Adrenal gland (tissue), 12 donors: Measurements from ENCODE around the gene SYT13. TPM values are rescaled to one million over a fixed set of nuclear protein-coding genes. Genes with fewer than 3 reads are reported as not detected.

Experiments used
- DNase-seq, 7 donors: peaks; one replicate each; pipeline ENCODE4 v3.0.0-alpha.2; 2019 to 2020
- H3K27ac ChIP-seq, 5 donors: fragments of 200-600 bp; sonication (generic) in 4 of 5; 1 replicate in 3 of 5; 2 replicates in 2 of 5; pipeline versions ENCODE4 v1.5.1 to v1.8.0; 2016 to 2020; ENCODE audit warnings: mild to moderate bottlenecking in 1 of 5
- H3K27me3 ChIP-seq: fragments of 200-600 bp; 2 replicates; pipeline ENCODE4 v1.8.0; 2021
- H3K36me3 ChIP-seq, 2 donors: fragments of 200-600 bp; replicated peaks in 1 of 2; 1 replicate in 1 of 2; 2 replicates in 1 of 2; pipeline versions ENCODE4 v1.5.1 to v1.8.0; 2018 to 2022
- H3K4me1 ChIP-seq, 2 donors: fragments of 200-600 bp; replicated peaks in 1 of 2; 1 replicate in 1 of 2; 2 replicates in 1 of 2; pipeline versions ENCODE4 v1.5.1 to v1.8.0; 2018 to 2021
- H3K4me3 ChIP-seq, 4 donors: fragments of 200-600 bp; sonication (generic) in 3 of 4; one replicate each; pipeline ENCODE4 v1.5.1; 2016 to 2018
- H3K9me3 ChIP-seq, 3 donors: fragments of 200-600 bp; sonication (generic) in 1 of 3; replicated peaks in 1 of 3; 1 replicate in 2 of 3; 2 replicates in 1 of 3; pipeline versions ENCODE4 v1.5.1 to v1.8.0; 2016 to 2021
- POLR2A ChIP-seq, 2 donors: fragments of 450-650 bp; IDR thresholded peaks; one replicate each; pipeline ENCODE4 v1.6.1; 2017; ENCODE audit warnings: antibody characterized with exemption in 2 of 2, mild to moderate bottlenecking in 2 of 2, moderate library complexity in 1 of 2
- WGBS, 4 donors: extraction: QIAGEN DNeasy Blood & Tissue Kit in 2 of 4; methylation state at CpG; one replicate each; pipeline versions ENCODE4 v1.1.5 to v1.1.7; 2013 to 2017; 5-methylcytosine and 5-hydroxymethylcytosine counted together
- intact Hi-C, 2 donors: fragments of 100-400 bp; cut with DNase I; formaldehyde crosslinking; loops; one replicate each; pipeline versions ENCODE4 v1.14.1 to v1.15.0; 2022 to 2023
- polyA plus RNA-seq, 3 donors: library from polyadenylated mRNA; stranded (reverse); fragments of 200-250 nt in 2 of 3; fragments of 350-450 nt in 1 of 3; fragmentation: Illumina TruSeq in 1 of 3; extraction: RNeasy Lipid Tissue Mini Kit (QIAGEN cat#74804) in 1 of 3; gene quantifications; one replicate each; pipeline ENCODE4 v1.2.3, GENCODE V29; 2013 to 2014
- total RNA-seq, 9 donors: library from RNA; depleted of rRNA in 4 of 9; stranded (reverse); fragments of >200 nt in 4 of 9; fragments of 120-200 nt in 1 of 9; fragmentation: NEBNext Ultra II Directional in 1 of 9; extraction: Animal tissue kit (Norgen Biotek cat#: 25700) in 1 of 9; gene quantifications; one replicate each; pipeline versions ENCODE4 v1.1.0 to v1.2.4, GENCODE V29; 2013 to 2023
- TF ChIP-seq, protein P1 (sequence below), 6 experiments: fragments of 450-650 bp in 4 of 6; fragments of 200-600 bp in 2 of 6; sonication (generic) in 1 of 6; IDR thresholded peaks; 1 replicate in 5 of 6; 2 replicates in 1 of 6; pipeline versions ENCODE4 v1.5.1 to v1.8.0; 2016 to 2021; ENCODE audit warnings: antibody characterized with exemption in 6 of 6, mild to moderate bottlenecking in 2 of 6, moderate library complexity in 1 of 6
- donor health status: healthy with polysubstance abuse.
- donor health status: Bipolar disorder and iron deficiency.
- donor health status: DM: yes; HTN: yes; CAD: no.
- donor health status: DM: no; HTN: no; CAD: no.
- donor health status: DM: no; HTN: no; CAD: no.
- donor health status: DM: yes; HTN: yes; CAD: no.

The SYT13 gene
- total and polyA plus RNA-seq, 12 donors = 0.50 to 6.6 (median 2.7) TPM; not detected in 4

DNA sequence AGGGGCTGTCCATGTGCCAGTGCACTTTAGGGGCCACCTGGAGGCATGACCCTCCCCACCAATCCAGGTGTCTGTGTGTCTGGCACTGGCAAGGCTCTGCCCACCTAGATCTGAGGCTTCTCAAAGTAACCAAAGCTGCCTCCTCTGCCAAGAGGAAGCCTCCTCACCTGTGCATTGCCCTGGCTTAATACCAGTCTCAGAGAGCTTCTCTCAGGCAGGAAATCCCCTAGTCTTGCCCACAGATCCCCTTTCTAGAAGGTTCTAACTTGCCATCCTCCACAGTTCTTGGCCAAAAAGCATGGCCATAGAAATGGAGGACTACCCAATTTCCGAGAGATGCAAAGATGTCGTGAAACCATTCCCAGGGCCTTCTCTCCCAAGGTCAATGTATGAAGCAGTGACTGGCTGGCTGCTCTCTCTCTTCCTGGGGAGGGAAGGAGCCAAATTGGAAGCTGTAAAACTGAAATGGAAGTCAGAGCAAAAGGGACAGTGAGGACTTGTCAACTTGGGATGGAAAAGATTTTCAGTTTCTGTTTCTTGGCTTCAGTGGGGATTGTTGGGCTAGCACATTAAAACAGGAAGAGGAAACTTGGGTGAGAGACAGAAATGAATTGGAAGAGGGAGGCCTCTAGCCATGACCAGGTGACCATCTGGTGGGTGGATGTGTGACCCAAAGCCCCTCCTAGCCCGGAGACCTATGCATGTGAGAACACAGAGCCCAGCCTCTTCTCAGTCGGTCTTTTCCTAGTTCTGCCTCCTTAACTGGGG, 70.9 kb downstream of the SYT13 start:
- H3K27ac ChIP-seq = peak overlapping the region in 1 of 5 donors; percentile 6
- H3K27me3 ChIP-seq = no peaks in the 10 kb centered on the region
- no peaks in the 10 kb centered on the region for H3K9me3 ChIP-seq
- H3K4me1 ChIP-seq = peaks cover 0 to 8% of the 10 kb centered on the region in 2 donors
- DNase-seq = no peak
- no peak overlapping the region for H3K4me3 ChIP-seq
- TF ChIP-seq POLR2A (IDR thresholded peaks at IDR 0.05) = no peak
- TF ChIP-seq, protein P1, sequence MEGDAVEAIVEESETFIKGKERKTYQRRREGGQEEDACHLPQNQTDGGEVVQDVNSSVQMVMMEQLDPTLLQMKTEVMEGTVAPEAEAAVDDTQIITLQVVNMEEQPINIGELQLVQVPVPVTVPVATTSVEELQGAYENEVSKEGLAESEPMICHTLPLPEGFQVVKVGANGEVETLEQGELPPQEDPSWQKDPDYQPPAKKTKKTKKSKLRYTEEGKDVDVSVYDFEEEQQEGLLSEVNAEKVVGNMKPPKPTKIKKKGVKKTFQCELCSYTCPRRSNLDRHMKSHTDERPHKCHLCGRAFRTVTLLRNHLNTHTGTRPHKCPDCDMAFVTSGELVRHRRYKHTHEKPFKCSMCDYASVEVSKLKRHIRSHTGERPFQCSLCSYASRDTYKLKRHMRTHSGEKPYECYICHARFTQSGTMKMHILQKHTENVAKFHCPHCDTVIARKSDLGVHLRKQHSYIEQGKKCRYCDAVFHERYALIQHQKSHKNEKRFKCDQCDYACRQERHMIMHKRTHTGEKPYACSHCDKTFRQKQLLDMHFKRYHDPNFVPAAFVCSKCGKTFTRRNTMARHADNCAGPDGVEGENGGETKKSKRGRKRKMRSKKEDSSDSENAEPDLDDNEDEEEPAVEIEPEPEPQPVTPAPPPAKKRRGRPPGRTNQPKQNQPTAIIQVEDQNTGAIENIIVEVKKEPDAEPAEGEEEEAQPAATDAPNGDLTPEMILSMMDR (IDR thresholded peaks at IDR 0.05) = no peak
- H3K36me3 ChIP-seq = peaks cover 0 to 14% of the 10 kb centered on the region in 2 donors
- intact Hi-C loops = no loop called here
- 74 to 78% (median 78%) methylated on average over 4 of the region's 4 CpGs for WGBS, 4 donors

DNA sequence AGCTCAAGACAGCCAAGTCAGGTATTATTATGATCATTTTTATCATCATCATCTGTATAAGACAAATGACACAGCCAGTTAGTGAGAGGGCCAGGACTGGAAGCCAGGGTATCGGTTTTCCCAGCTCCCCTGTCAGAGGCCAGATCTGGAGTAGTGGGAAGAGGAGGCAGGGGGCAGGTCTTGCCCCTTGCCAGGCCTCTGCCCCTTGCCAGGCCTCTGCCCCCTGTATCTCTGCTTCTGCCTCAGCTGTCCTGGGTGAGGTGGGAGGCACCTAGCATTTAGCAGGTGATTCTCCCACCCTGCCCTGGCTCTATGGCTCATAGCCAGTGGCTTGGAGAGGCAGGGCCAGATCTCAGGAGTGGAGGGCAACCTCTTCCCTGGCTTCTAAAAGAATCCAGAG, 72.4 kb downstream of the SYT13 start:
- no peak for DNase-seq
- peaks cover 0 to 11% of the 10 kb centered on the region in 2 donors for H3K4me1 ChIP-seq
- intact Hi-C loops = no loop called here
- H3K4me3 ChIP-seq = no peak overlapping the region
- 86 to 100% (median 92%) methylated on average over 1 of the region's 1 CpG for WGBS, 4 donors
- peaks cover 0 to 14% of the 10 kb centered on the region in 2 donors for H3K36me3 ChIP-seq
- H3K9me3 ChIP-seq = no peaks in the 10 kb centered on the region
- no peak overlapping the region for H3K27ac ChIP-seq
- no peaks in the 10 kb centered on the region for H3K27me3 ChIP-seq
- TF ChIP-seq, protein P1 (IDR thresholded peaks at IDR 0.05) = no peak
- TF ChIP-seq POLR2A (IDR thresholded peaks at IDR 0.05) = no peak

DNA sequence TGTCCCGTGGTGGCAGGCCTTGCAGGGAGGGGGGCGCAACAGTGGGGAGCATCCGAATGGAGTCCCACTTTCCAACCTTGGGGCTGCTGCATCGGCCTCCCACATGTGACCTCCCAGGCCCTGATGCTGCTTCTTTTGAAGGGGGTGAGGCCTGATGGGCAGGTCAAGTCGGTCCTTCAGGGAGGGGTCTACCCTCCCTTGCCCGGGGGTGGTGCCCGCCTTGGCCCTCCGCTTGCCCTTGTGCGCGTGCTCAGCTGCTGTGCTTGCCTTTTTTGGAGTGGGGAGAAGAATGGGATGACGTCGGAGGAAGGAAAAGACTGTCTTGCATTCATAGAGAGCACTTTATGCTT, 72.8 kb downstream of the SYT13 start:
- WGBS, 4 donors = 89 to 93% (median 91%) methylated on average over 5 to 12 of the region's 12 CpGs
- H3K4me3 ChIP-seq = no peak overlapping the region
- intact Hi-C loops = no loop called here
- no peak for TF ChIP-seq POLR2A (IDR thresholded peaks at IDR 0.05)
- TF ChIP-seq, protein P1 (IDR thresholded peaks at IDR 0.05) = no peak
- H3K9me3 ChIP-seq = no peaks in the 10 kb centered on the region
- peaks cover 0 to 14% of the 10 kb centered on the region in 2 donors for H3K36me3 ChIP-seq
- peaks cover 0 to 11% of the 10 kb centered on the region in 2 donors for H3K4me1 ChIP-seq
- no peak for DNase-seq
- no peaks in the 10 kb centered on the region for H3K27me3 ChIP-seq
- no peak overlapping the region for H3K27ac ChIP-seq

DNA sequence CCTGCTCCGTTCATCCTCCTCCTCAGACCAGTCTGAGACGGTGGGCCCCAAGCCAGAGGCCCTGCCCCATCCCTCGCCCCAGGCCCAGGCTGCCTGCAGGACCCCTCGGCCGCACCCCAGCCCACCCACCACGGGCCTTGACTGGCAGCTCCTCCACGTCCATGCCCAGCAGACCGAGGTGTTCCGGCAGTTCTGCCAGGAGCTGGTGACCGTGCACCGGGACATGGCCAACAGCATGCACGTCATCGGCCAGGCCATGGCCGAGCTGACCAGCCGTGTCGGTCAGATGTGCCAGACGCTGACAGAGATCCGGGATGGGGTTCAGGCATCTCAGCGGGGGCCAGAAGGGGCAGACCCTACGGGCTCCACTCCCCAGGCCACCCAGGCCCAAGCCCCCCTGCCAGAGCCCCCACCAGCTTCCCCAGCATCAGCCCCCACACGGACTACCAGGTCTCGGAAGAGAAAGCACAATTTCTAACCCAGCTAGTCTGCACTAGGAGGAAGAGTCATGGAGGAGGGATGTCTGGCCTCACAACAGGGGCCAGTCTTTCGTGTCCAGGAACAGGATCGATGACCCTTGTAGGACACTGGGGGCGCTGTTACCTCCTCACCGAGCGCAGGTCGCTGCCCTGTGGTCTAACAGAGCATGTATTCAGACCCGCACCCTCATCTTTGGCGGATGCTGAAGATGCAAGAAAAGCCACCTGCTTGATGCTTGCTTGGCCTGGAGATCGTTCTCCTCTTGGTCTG, 73.4 kb downstream of the SYT13 start:
- intact Hi-C loops = no loop called here
- no peak for DNase-seq
- Histone ChIP-seq H3K27ac (no peak overlapping the region), H3K9me3 (no peaks in the 10 kb centered on the region), H3K27me3 (no peaks in the 10 kb centered on the region), H3K4me1 (peaks cover 0 to 11% of the 10 kb centered on the region in 2 donors), H3K36me3 (peaks cover 0 to 14% of the 10 kb centered on the region in 2 donors), H3K4me3 (no peak overlapping the region)
- no peak for TF ChIP-seq POLR2A (IDR thresholded peaks at IDR 0.05)
- WGBS, 4 donors = 84 to 94% (median 92%) methylated on average over 13 to 31 of the region's 31 CpGs
